Lower lobe of right lung (tissue), 2 donors: Measurements from ENCODE around the gene HOXD13. TPM values are rescaled to one million over a fixed set of nuclear protein-coding genes. Genes with fewer than 3 reads are reported as not detected.

Source experiments
- ATAC-seq, 2 donors: fragments of 200-7000 bp; cut with Tn5 transposase; one replicate each; pipeline ENCODE4 v1.9.1; 2020 to 2022; ENCODE audit warnings: mild to moderate bottlenecking in 2 of 2, moderate library complexity in 2 of 2
- DNase-seq: peaks from one replicate; pipeline ENCODE4 v3.0.0-alpha.2; 2020
- H3K27ac ChIP-seq: fragments of 200-600 bp; one replicate; pipeline ENCODE4 v1.8.0; 2022
- H3K27me3 ChIP-seq: fragments of 200-600 bp; one replicate; pipeline ENCODE4 v1.8.0; 2022; ENCODE audit warnings: low read depth
- H3K36me3 ChIP-seq: fragments of 200-600 bp; one replicate; pipeline ENCODE4 v1.8.0; 2022; ENCODE audit warnings: mild to moderate bottlenecking
- H3K4me1 ChIP-seq: fragments of 200-600 bp; one replicate; pipeline ENCODE4 v1.8.0; 2022
- H3K4me3 ChIP-seq: fragments of 200-600 bp; one replicate; pipeline ENCODE4 v1.8.0; 2022; ENCODE audit warnings: mild to moderate bottlenecking
- H3K9me3 ChIP-seq: fragments of 200-600 bp; one replicate; pipeline ENCODE4 v1.8.0; 2022
- CTCF ChIP-seq: fragments of 200-600 bp; IDR thresholded peaks from one replicate; pipeline ENCODE4 v1.8.0; 2022; ENCODE audit warnings: antibody characterized with exemption, mild to moderate bottlenecking
- intact Hi-C: fragments of 100-400 bp; cut with DNase I; formaldehyde crosslinking; loops from one replicate; pipeline ENCODE4 v1.11.0; 2022
- total RNA-seq: library from RNA; stranded (reverse); fragmentation: NEBNext Ultra II Directional; extraction: Animal tissue kit (Norgen Biotek cat#: 25700); gene quantifications from one replicate; pipeline ENCODE4 v1.2.1, GENCODE V29; 2021
- donor health status: DM: no; HTN: yes; CAD: no; lungs with severe emphysema.

The HOXD13 gene
- total RNA-seq, 1 donor from 2014 or later = not detected

- intact Hi-C loops = no loop called here
- no peak overlapping the region for H3K4me3 ChIP-seq
These were observed 28.1 kb downstream of the HOXD13 start for GRCh38 chr2:176120364-176121189.

DNA sequence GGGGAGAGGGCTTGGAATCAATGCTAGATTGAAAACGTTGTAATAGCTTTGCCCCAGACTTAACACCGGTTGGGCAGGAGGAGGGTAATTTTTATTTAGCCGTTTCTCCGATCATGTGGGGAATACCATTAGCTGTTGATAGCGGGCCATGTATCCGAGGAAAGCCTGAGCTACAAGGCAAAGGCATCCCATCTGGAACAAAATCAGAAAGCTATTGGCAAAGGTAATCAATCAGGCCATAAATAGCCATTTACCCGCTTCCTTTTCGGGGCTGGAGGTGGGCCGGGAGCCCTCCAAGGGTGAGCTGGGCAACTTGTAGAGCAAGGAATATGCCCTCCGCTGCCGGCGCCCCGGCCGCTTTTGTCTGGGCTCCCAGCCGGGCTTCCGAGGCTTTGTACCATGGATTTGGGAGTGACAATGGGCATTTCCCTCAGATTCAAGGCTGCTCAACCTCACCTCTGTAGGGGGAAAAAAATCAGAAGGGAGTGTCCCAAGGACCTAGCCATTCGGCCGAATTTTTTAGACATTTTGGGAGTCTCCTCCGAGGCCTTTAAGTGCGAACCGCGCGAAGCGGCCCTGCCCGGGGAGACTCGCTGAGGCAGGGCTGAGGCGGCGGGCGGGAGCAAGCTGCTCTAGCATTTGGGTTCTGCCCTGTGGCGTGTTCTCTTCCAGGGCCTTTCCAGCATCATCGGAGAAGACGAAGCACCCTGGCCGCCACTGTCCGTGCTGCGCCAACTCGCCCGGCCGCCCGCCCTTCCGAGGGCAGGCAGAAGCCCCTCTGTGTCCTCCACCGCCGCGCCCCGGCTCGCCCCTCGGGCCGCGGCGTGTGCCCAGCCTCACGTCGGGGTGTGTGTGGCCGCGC is 28.9 kb downstream of the HOXD13 start:
- no peak overlapping the region for H3K27ac ChIP-seq
- H3K4me3 ChIP-seq = no peak overlapping the region
- peaks cover 100% of the 10 kb centered on the region for H3K27me3 ChIP-seq
- no peaks in the 10 kb centered on the region for H3K36me3 ChIP-seq
- H3K4me1 ChIP-seq = peaks cover 13% of the 10 kb centered on the region
- H3K9me3 ChIP-seq = no peaks in the 10 kb centered on the region
- TF ChIP-seq CTCF = no peak
- intact Hi-C loops = no loop called here
- DNase-seq = no peak
- no peak for ATAC-seq

More at GRCh38 chr2:176120364-176121189, 28.1 kb downstream of the HOXD13 start:
- DNase-seq = no peak
- no peak for TF ChIP-seq CTCF
- Histone ChIP-seq H3K27ac (no peak overlapping the region), H3K27me3 (peaks cover 100% of the 10 kb centered on the region), H3K36me3 (no peaks in the 10 kb centered on the region), H3K4me1 (peaks cover 13% of the 10 kb centered on the region), H3K9me3 (no peaks in the 10 kb centered on the region)
- ATAC-seq = no peak

GRCh38 chr2:176122052-176122682 is 29.6 kb downstream of the HOXD13 start:
- Histone ChIP-seq H3K36me3 (no peaks in the 10 kb centered on the region), H3K9me3 (no peaks in the 10 kb centered on the region), H3K4me1 (peaks cover 13% of the 10 kb centered on the region), H3K4me3 (peak overlapping the region; percentile 41), H3K27ac (no peak overlapping the region), H3K27me3 (peaks cover 100% of the 10 kb centered on the region)
- no peak for TF ChIP-seq CTCF
- intact Hi-C loops = no loop called here
- DNase-seq (no peak), ATAC-seq (peak in 1 of 2 donors; percentile 22)

DNA sequence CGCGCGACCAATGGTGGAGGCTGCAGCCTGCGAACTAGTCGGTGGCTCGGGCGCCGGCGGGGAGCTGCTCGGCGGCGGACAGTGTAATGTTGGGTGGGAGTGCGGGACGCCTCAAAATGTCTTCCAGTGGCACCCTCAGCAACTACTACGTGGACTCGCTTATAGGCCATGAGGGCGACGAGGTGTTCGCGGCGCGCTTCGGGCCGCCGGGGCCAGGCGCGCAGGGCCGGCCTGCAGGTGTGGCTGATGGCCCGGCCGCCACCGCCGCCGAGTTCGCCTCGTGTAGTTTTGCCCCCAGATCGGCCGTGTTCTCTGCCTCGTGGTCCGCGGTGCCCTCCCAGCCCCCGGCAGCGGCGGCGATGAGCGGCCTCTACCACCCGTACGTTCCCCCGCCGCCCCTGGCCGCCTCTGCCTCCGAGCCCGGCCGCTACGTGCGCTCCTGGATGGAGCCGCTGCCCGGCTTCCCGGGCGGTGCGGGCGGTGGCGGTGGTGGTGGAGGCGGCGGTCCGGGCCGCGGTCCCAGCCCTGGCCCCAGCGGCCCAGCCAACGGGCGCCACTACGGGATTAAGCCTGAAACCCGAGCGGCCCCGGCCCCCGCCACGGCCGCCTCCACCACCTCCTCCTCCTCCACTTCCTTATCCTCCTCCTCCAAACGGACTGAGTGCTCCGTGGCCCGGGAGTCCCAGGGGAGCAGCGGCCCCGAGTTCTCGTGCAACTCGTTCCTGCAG is 30.3 kb downstream of the HOXD13 start, which contains the start of gene HOXD9:
Gene HOXD9, plus strand, starts transcription at position 37 of the 728 bp plus-strand sequence. Its CDS starts 50 bp downstream, at position 87.
- intact Hi-C loops = no loop called here
- Histone ChIP-seq H3K4me3 (peak within 1 kb of the TSS; percentile 41), H3K27me3 (peaks cover 98% of the 10 kb centered on the region), H3K4me1 (peaks cover 13% of the 10 kb centered on the region), H3K27ac (no peak within 1 kb of the TSS), H3K36me3 (no peaks in the 10 kb centered on the region), H3K9me3 (no peaks in the 10 kb centered on the region)
- no peak for TF ChIP-seq CTCF
- DNase-seq = no peak
- ATAC-seq = peak in 1 of 2 donors; percentile 27
